ENCODE measurements around the gene CTNNBIP1.

GRCh38 chr1:9855186-9855585 lies 54.9 kb downstream of the CTNNBIP1 start:
- TF ChIP-seq POLR2A (IDR thresholded peaks at IDR 0.05; ENCODE audit: low read depth, low read length) = no peak
- no peak for TF ChIP-seq POLR2AphosphoS5 (IDR thresholded peaks at IDR 0.05; ENCODE audit: low read depth, low read length)
